ENCODE measurements around the gene SEC14L3. TPM values are rescaled to one million over a fixed set of nuclear protein-coding genes. Genes with fewer than 3 reads are reported as not detected.
"Not testable (repeated sequence)": the region's sequence is repeated elsewhere in the genome, so short reads cannot be mapped to it uniquely, and the experiment has no call there.

The SEC14L3 gene
- total RNA-seq, 1 experiment from 2014 or later: not detected

GRCh38 chr22:30452861-30453260 lies 19.0 kb downstream of the SEC14L3 start:
- no peak overlapping the region for H4K5ac ChIP-seq (ENCODE audit: insufficient read length, low read depth, low read length)
- H3K56ac ChIP-seq (ENCODE audit: insufficient read length, low read depth, low read length): no peak overlapping the region
- H2BK5ac ChIP-seq (ENCODE audit: insufficient read length, low read length): no peak overlapping the region
- H4K8ac ChIP-seq (replicated peaks; ENCODE audit: insufficient read length, low read depth, low read length): no peak overlapping the region
- no peak overlapping the region for H3K14ac ChIP-seq (ENCODE audit: insufficient read depth, low read length)
- no peaks in the 10 kb centered on the region for H3K23me2 ChIP-seq (ENCODE audit: insufficient read length, low read depth, low read length, poor library complexity, severe bottlenecking)
- H3K9me3 ChIP-seq (ENCODE audit: control insufficient read depth, low read depth, low read length): no peaks in the 10 kb centered on the region
- no peak overlapping the region for H2AK5ac ChIP-seq (ENCODE audit: insufficient read length, low read length)
- H3K4me1 ChIP-seq (ENCODE audit: insufficient read depth, low read length): no peaks in the 10 kb centered on the region
- no peak overlapping the region for H2BK12ac ChIP-seq (ENCODE audit: insufficient read length, low read depth, low read length)
- H3K4me3 Mint-ChIP-seq: no peak overlapping the region
- H2BK120ac ChIP-seq (ENCODE audit: low read depth, low read length, poor library complexity, severe bottlenecking): no peak overlapping the region
- no peaks in the 10 kb centered on the region for H3K79me2 ChIP-seq (ENCODE audit: insufficient read depth, low read length)
- no peak for TF ChIP-seq CTCF (conservative IDR thresholded peaks at IDR 0.05)
- H4K91ac ChIP-seq (ENCODE audit: insufficient read length, low read depth, low read length): no peak overlapping the region
- no peak overlapping the region for H3K4ac ChIP-seq (ENCODE audit: low read depth, low read length)
- no peaks in the 10 kb centered on the region for H3K36me3 Mint-ChIP-seq (ENCODE audit: insufficient read depth in 1 of 3, low read depth in 3 of 3)
- no peaks in the 10 kb centered on the region for H3K4me1 Mint-ChIP-seq
- H3K9me3 Mint-ChIP-seq: no peaks in the 10 kb centered on the region
- H3K4me2 ChIP-seq (ENCODE audit: insufficient read depth, insufficient read length, low read length): no peak overlapping the region
- H3K9ac ChIP-seq (ENCODE audit: extremely low read depth, insufficient read length, low read length): no peak overlapping the region
- H3K23ac ChIP-seq (ENCODE audit: insufficient read length, low read depth, low read length): no peak overlapping the region
- H2BK20ac ChIP-seq (ENCODE audit: low read depth, low read length, poor library complexity, severe bottlenecking): no peak overlapping the region
- H3K27me3 Mint-ChIP-seq (ENCODE audit: low read depth): peaks cover 7% of the 10 kb centered on the region; the same call in 1 of the 2 replicates
- H3K27me3 ChIP-seq (ENCODE audit: insufficient read depth, low read length): no peaks in the 10 kb centered on the region
- no peak overlapping the region for H3K18ac ChIP-seq (ENCODE audit: insufficient read length, low read depth, low read length)
- no peak overlapping the region for H3T11ph ChIP-seq (ENCODE audit: low read length)
- no peaks in the 10 kb centered on the region for H4K20me1 ChIP-seq (ENCODE audit: control insufficient read depth, insufficient read depth, insufficient read length)
- DNase-seq: no peak
- H3K27ac Mint-ChIP-seq: no peak overlapping the region
- no peak overlapping the region for H3K27ac ChIP-seq (ENCODE audit: insufficient read length, low read depth, low read length)
- H3K79me1 ChIP-seq (ENCODE audit: insufficient read depth, low read depth, low read length, poor library complexity, severe bottlenecking): no peaks in the 10 kb centered on the region
- WGBS (ENCODE audit: extremely low coverage, insufficient read length, low lambda C conversion rate): no CpG with 5 or more reads among the region's 6 CpGs
- H2AFZ ChIP-seq (ENCODE audit: low read length): no peak overlapping the region
- H2BK15ac ChIP-seq (ENCODE audit: low read depth, low read length): no peak overlapping the region

GRCh38 chr22:30451488-30451887 lies 20.3 kb downstream of the SEC14L3 start:
- not testable (repeated sequence) for H2AK5ac ChIP-seq (ENCODE audit: insufficient read length, low read length); H4K5ac ChIP-seq (ENCODE audit: insufficient read length, low read depth, low read length); H3T11ph ChIP-seq (ENCODE audit: low read length); H3K9me3 ChIP-seq (ENCODE audit: control insufficient read depth, low read depth, low read length); H3K14ac ChIP-seq (ENCODE audit: insufficient read depth, low read length); H3K27ac ChIP-seq (ENCODE audit: insufficient read length, low read depth, low read length); H4K20me1 ChIP-seq (ENCODE audit: control insufficient read depth, insufficient read depth, insufficient read length); H3K4me2 ChIP-seq (ENCODE audit: insufficient read depth, insufficient read length, low read length); H2AFZ ChIP-seq (ENCODE audit: low read length); H2BK120ac ChIP-seq (ENCODE audit: low read depth, low read length, poor library complexity, severe bottlenecking); H4K91ac ChIP-seq (ENCODE audit: insufficient read length, low read depth, low read length); H3K18ac ChIP-seq (ENCODE audit: insufficient read length, low read depth, low read length); H3K27me3 ChIP-seq (ENCODE audit: insufficient read depth, low read length); H2BK12ac ChIP-seq (ENCODE audit: insufficient read length, low read depth, low read length); H3K27ac Mint-ChIP-seq; H2BK20ac ChIP-seq (ENCODE audit: low read depth, low read length, poor library complexity, severe bottlenecking); H3K23ac ChIP-seq (ENCODE audit: insufficient read length, low read depth, low read length); DNase-seq; H3K4me3 Mint-ChIP-seq; H3K79me2 ChIP-seq (ENCODE audit: insufficient read depth, low read length); H3K56ac ChIP-seq (ENCODE audit: insufficient read length, low read depth, low read length); H2BK5ac ChIP-seq (ENCODE audit: insufficient read length, low read length); H3K79me1 ChIP-seq (ENCODE audit: insufficient read depth, low read depth, low read length, poor library complexity, severe bottlenecking); H3K9ac ChIP-seq (ENCODE audit: extremely low read depth, insufficient read length, low read length); H3K23me2 ChIP-seq (ENCODE audit: insufficient read length, low read depth, low read length, poor library complexity, severe bottlenecking); H3K4me1 Mint-ChIP-seq; H3K4me1 ChIP-seq (ENCODE audit: insufficient read depth, low read length); H3K36me3 Mint-ChIP-seq (ENCODE audit: insufficient read depth in 1 of 3, low read depth in 3 of 3); H3K27me3 Mint-ChIP-seq (ENCODE audit: low read depth); H4K8ac ChIP-seq (replicated peaks; ENCODE audit: insufficient read length, low read depth, low read length); H3K4ac ChIP-seq (ENCODE audit: low read depth, low read length); H2BK15ac ChIP-seq (ENCODE audit: low read depth, low read length); H3K9me3 Mint-ChIP-seq
- WGBS (ENCODE audit: extremely low coverage, insufficient read length, low lambda C conversion rate): no CpG with 5 or more reads among the region's 9 CpGs

Measured in H9 (cell line).